Measurements from ENCODE around the gene VEGFB. TPM values are rescaled to one million over a fixed set of nuclear protein-coding genes. Genes with fewer than 3 reads are reported as not detected.

The VEGFB gene
- total RNA-seq, 4 donors from 2014 or later: 52.9 to 101 (median 75.7) TPM

DNA sequence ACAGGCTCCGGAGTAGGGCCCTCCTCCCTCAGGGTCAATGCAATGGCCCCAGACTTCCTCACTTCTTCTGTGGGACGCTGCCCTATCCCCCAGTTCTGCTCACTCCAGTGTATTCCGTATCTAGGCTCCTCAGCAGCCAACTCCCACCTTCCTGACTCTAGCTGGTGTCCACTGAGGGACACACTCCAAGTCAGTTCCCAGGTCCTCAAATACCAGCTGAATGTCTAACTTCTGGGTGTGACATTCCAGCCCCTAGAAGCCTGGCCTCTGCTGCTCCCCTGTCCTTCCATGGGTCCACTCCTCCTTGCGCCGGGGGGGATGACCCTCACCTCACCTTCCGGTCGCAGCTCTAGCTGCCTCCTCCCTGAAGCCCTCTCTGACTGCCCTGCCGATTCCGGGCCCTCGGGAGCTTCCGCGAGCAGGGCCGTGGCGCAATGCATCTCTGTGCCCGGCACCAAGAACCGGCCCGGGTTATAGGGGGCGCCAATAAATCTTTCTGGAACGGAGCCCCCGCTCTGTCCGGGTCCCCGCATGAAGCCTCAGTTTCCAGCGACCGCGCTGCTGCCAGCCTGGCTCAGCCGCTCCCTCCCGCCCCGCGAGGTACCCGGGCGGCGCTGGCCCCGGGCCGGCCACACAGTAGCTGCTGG is 34.6 kb downstream of the VEGFB start:
- Histone ChIP-seq H3K27ac (peak overlapping the region; percentile 95 to 99 (median 96)), H3K9me3 (no peaks in the 10 kb centered on the region), H3K4me3 (replicated peaks in 1 of 3) (peak overlapping the region; percentile 12 to 80 (median 78)), H3K4me1 (peaks cover 26 to 32% of the 10 kb centered on the region in 2 donors), H3K27me3 (no peaks in the 10 kb centered on the region), H3K36me3 (no peaks in the 10 kb centered on the region)
- intact Hi-C loops (cut with DNase I): no loop called here
- no peak for TF ChIP-seq POLR2A (IDR thresholded peaks at IDR 0.05)
- TF ChIP-seq, protein P1, sequence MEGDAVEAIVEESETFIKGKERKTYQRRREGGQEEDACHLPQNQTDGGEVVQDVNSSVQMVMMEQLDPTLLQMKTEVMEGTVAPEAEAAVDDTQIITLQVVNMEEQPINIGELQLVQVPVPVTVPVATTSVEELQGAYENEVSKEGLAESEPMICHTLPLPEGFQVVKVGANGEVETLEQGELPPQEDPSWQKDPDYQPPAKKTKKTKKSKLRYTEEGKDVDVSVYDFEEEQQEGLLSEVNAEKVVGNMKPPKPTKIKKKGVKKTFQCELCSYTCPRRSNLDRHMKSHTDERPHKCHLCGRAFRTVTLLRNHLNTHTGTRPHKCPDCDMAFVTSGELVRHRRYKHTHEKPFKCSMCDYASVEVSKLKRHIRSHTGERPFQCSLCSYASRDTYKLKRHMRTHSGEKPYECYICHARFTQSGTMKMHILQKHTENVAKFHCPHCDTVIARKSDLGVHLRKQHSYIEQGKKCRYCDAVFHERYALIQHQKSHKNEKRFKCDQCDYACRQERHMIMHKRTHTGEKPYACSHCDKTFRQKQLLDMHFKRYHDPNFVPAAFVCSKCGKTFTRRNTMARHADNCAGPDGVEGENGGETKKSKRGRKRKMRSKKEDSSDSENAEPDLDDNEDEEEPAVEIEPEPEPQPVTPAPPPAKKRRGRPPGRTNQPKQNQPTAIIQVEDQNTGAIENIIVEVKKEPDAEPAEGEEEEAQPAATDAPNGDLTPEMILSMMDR (IDR thresholded peaks at IDR 0.05): no peak
- peak in 1 of 2 donors; percentile 52 for DNase-seq
- WGBS, 2 donors: 6 to 8% methylated on average over 8 to 17 of the region's 34 CpGs

DNA sequence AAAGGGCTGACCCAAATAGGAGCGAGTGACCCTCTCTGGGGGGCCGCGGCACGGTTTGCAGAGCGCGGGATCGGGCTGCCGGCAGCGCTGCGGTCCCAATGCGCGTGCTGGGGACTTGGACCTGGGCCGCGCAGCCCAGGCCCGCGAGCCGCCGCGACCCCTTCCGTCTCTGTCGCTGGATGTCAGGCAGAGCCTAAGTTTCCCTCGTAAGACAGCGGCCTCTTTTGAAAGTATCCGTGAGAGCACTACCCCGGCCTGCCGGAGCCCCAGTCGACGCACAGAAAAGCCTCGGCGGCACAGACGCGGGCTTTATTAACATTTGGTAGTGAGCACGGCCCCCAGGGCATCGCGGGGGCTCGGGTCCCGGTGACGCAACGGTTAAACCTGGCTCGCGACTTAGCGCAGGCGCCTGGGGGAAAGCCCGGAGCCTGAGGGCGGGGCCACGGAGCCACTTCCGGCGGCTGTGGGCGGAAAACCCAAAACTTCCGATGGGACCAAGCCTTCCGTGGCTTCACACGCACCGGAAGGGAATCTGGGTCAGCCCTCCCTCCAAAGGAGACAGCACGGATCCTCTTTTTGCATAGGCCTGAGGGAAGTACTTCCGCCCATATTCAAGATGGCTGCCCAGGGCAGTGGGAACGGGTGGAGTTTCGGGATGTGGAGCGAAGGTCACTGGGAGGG is 35.3 kb downstream of the VEGFB start:
- peaks cover 26 to 32% of the 10 kb centered on the region in 2 donors for H3K4me1 ChIP-seq
- H3K9me3 ChIP-seq: no peaks in the 10 kb centered on the region
- peak overlapping the region; percentile 12 to 94 (median 80) for H3K4me3 ChIP-seq (replicated peaks in 1 of 3)
- TF ChIP-seq, protein P1 (IDR thresholded peaks at IDR 0.05): peak in 3 of 6 experiments; percentile 14 to 31 (median 19)
- no peak for TF ChIP-seq POLR2A (IDR thresholded peaks at IDR 0.05)
- H3K36me3 ChIP-seq: no peaks in the 10 kb centered on the region
- H3K27ac ChIP-seq: peak overlapping the region; percentile 95 to 99 (median 96)
- peak; percentile 98 for DNase-seq
- intact Hi-C loops (cut with DNase I): no loop called here
- WGBS, 2 donors: 2% methylated on average over 9 to 12 of the region's 58 CpGs
- no peaks in the 10 kb centered on the region for H3K27me3 ChIP-seq

DNA sequence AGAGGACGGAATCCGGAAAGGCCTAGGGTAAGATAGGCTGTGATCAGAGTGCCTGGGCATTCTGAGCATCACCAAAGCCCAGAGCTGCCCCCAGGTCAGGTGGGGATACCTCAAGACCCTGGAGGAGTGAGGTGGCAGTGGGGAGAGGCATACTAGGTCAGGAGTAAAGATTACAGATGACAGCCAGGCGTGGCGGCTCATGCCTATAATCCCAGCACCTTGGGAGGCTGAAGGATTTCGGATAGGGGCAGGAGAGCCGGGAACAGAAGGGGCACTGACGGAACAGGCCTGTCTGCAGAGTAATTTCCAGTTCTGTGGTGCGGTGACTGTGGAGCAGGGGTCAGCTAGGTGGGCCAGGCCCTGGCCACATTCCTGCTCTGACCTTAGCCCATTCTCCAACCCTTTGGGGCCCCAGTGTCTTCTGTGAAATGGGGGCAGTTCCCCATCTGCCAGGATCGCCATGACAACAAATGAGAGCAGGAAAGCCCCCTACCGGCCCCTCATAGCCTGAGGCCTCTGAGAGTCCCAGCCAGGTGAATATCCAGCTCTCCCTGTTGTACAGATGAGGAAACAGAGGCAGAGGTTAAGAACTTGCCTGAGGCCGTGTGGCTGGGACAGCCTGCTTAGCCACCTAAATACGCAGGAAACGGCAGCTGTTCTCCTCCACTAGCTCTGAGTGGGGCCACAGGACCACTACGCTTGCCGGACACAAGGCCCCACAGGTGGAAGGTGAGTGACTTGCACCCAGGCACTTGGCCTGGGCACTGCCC is 40.8 kb downstream of the VEGFB start:
- DNase-seq: no peak
- peaks cover 6 to 7% of the 10 kb centered on the region in 2 donors for H3K4me1 ChIP-seq
- TF ChIP-seq, protein P1 (IDR thresholded peaks at IDR 0.05): no peak
- TF ChIP-seq POLR2A (IDR thresholded peaks at IDR 0.05): no peak
- H3K4me3 ChIP-seq (replicated peaks in 1 of 3): no peak overlapping the region
- H3K27ac ChIP-seq: no peak overlapping the region
- no peaks in the 10 kb centered on the region for H3K9me3 ChIP-seq
- intact Hi-C loops (cut with DNase I): no loop called here
- no peaks in the 10 kb centered on the region for H3K27me3 ChIP-seq
- H3K36me3 ChIP-seq: peaks cover 7 to 11% of the 10 kb centered on the region in 2 donors
- 89 to 94% methylated on average over 8 to 15 of the region's 15 CpGs for WGBS, 2 donors

DNA sequence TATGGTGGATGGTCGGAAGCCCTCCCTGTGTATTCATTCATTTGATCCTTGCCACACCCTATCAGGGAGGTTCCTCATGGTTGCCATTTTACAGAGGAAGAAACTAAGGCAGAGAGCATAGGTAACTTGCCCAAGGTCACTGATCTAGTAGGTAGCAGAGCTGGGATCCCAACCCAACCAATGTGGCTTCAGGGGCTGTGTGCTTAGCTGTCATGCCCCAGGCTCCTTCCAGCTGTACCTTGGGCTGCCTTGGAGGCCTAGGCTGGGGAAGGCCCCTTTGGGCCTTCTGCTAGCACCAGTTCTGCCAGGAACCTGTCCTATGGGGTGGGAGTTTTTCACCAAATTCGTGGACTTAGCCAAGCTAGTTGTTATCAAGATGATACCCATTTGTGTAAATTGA is 41.5 kb downstream of the VEGFB start:
- Histone ChIP-seq H3K4me3 (replicated peaks in 1 of 3) (no peak overlapping the region), H3K36me3 (peaks cover 7 to 11% of the 10 kb centered on the region in 2 donors), H3K4me1 (peaks cover 6 to 7% of the 10 kb centered on the region in 2 donors), H3K9me3 (no peaks in the 10 kb centered on the region), H3K27ac (no peak overlapping the region), H3K27me3 (no peaks in the 10 kb centered on the region)
- 90 to 93% methylated on average over 2 of the region's 2 CpGs for WGBS, 2 donors
- TF ChIP-seq, protein P1 (IDR thresholded peaks at IDR 0.05): no peak
- TF ChIP-seq POLR2A (IDR thresholded peaks at IDR 0.05): no peak
- intact Hi-C loops (cut with DNase I): no loop called here
- no peak for DNase-seq
